A549 (cell line): ENCODE data around the gene TRIM72. TPM values are rescaled to one million over a fixed set of nuclear protein-coding genes. Genes with fewer than 3 reads are reported as not detected.
A peak's percentile ranks its signal among the peaks of the same experiment; 100 is the strongest.

Experiments
- ATAC-seq, 2 experiments: fragments of 200-7000 bp in 1 of 2; fragments of >200 bp in 1 of 2; cut with Nextera tagmentation in 1 of 2; cut with Tn5 transposase in 1 of 2; 3 replicates each; pipeline versions ENCODE4 v1.8.0 to v1.9.1; 2018 to 2020; ENCODE audit warnings: mild to moderate bottlenecking in 1 of 2, moderate library complexity in 1 of 2
- CTCF ChIA-PET: fragments of 300-600 bp; sonication (Branson Sonifier 250); formaldehyde crosslinking; extraction: SDS; loops from one replicate; lab custom pipeline; 2021; ENCODE audit warnings: antibody characterized with exemption, inconsistent platforms; lab: Yijun Ruan, JAX
- POLR2A ChIA-PET: fragments of 350-600 bp; formaldehyde crosslinking; extraction: SDS; loops from one replicate; lab custom pipeline; 2021; ENCODE audit warnings: antibody characterized with exemption, inconsistent platforms; lab: Yijun Ruan, JAX
- DNase-seq, 2 experiments: peaks; one replicate each; pipeline versions ENCODE4 v3.0.0 to v3.0.0-alpha.2; 2011 to 2016; ENCODE audit warnings: low read depth in 1 of 2, low spot score in 1 of 2
- FAIRE-seq: peaks from 2 replicates; lab custom pipeline; 2011; peaks lifted over from hg19 to GRCh38; lab: Jason Lieb, UNC
- H3K27ac ChIP-seq, 2 experiments: fragments of >200 bp; sonication (Bioruptor Twin); formaldehyde crosslinking; 3 replicates each; pipeline ENCODE4 v1.5.1; 2016 to 2017
- H3K4me1 ChIP-seq: fragments of >200 bp; sonication (Bioruptor Twin); formaldehyde crosslinking; 3 replicates; pipeline ENCODE4 v1.6.1; 2016
- H3K4me2 ChIP-seq: fragments of >200 bp; sonication (Bioruptor Twin); formaldehyde crosslinking; 3 replicates; pipeline ENCODE4 v1.6.1; 2016
- H3K4me3 ChIP-seq: fragments of >200 bp; sonication (Bioruptor Twin); formaldehyde crosslinking; 3 replicates; pipeline ENCODE4 v1.5.1; 2016
- H3K9me3 ChIP-seq: fragments of >200 bp; sonication (Bioruptor Twin); formaldehyde crosslinking; 3 replicates; pipeline ENCODE4 v1.6.1; 2016
- CBX8 ChIP-seq: fragments of 200-600 bp; sonication (generic); IDR thresholded peaks from 2 replicates; pipeline ENCODE4 v1.6.1; 2016
- CEBPB ChIP-seq, 2 experiments: fragments of >200 bp in 1 of 2; sonication (Bioruptor Twin) in 1 of 2; formaldehyde crosslinking in 1 of 2; IDR thresholded peaks; 2 replicates each; pipeline ENCODE4 v1.6.1; 2012 to 2016
- CHD2 ChIP-seq: fragments of 150-350 bp; IDR thresholded peaks from 2 replicates; pipeline ENCODE4 v1.6.1; 2014; ENCODE audit warnings: low read length; ENCODE audit not compliant: partially characterized antibody
- EHMT2 ChIP-seq: fragments of 200-600 bp; sonication (generic); IDR thresholded peaks from 2 replicates; pipeline ENCODE4 v1.6.1; 2016; ENCODE audit warnings: antibody characterized with exemption, low read depth, mild to moderate bottlenecking, moderate library complexity
- ESRRA ChIP-seq: fragments of 150-350 bp; IDR thresholded peaks from 2 replicates; pipeline ENCODE4 v1.6.1; 2014; ENCODE audit warnings: mild to moderate bottlenecking, low read length, borderline replicate concordance
- FOSB ChIP-seq: fragments of 250-450 bp; sonication (Bioruptor Pico); IDR thresholded peaks from 2 replicates; pipeline ENCODE4 v1.5.0; 2020; ENCODE audit warnings: mild to moderate bottlenecking, moderate library complexity
- FOSL2 ChIP-seq, 2 experiments: fragments of 450-650 bp in 1 of 2; fragments of >200 bp in 1 of 2; sonication (Bioruptor Twin) in 1 of 2; formaldehyde crosslinking; IDR thresholded peaks; 2 replicates each; pipeline versions ENCODE4 v1.5.0 to v1.6.1; 2016 to 2020; ENCODE audit warnings: mild to moderate bottlenecking in 1 of 2, moderate library complexity in 1 of 2
- FOXS1 ChIP-seq: fragments of 250-450 bp; sonication (Bioruptor Pico); IDR thresholded peaks from 2 replicates; pipeline ENCODE4 v1.5.0; 2020; ENCODE audit warnings: mild to moderate bottlenecking, moderate library complexity
- HDAC2 ChIP-seq: fragments of 200-600 bp; sonication (generic); IDR thresholded peaks from 2 replicates; pipeline ENCODE4 v1.6.1; 2016
- HES2 ChIP-seq: fragments of >200 bp; sonication (Bioruptor Twin); formaldehyde crosslinking; IDR thresholded peaks from 2 replicates; pipeline ENCODE4 v1.6.1; 2016
- JUNB ChIP-seq: fragments of >200 bp; sonication (Bioruptor Twin); formaldehyde crosslinking; IDR thresholded peaks from 2 replicates; pipeline ENCODE4 v1.6.1; 2016
- KDM5A ChIP-seq: fragments of 200-600 bp; sonication (generic); IDR thresholded peaks from 2 replicates; pipeline ENCODE4 v1.6.1; 2016; ENCODE audit warnings: antibody characterized with exemption, mild to moderate bottlenecking
- MYC ChIP-seq: IDR thresholded peaks from 2 replicates; pipeline ENCODE4 v1.6.1; 2012; ENCODE audit warnings: mild to moderate bottlenecking, inconsistent platforms, low read length, improper control_type of control experiment, borderline replicate concordance
- NFE2L2 ChIP-seq: fragments of 150-350 bp; conservative IDR thresholded peaks from 2 replicates; pipeline ENCODE4 v1.6.1; 2014; ENCODE audit warnings: low read length
- PHF8 ChIP-seq: fragments of 200-600 bp; sonication (generic); IDR thresholded peaks from 2 replicates; pipeline ENCODE4 v1.6.1; 2016; ENCODE audit warnings: low read depth, mild to moderate bottlenecking, antibody characterized with exemption, moderate library complexity, borderline replicate concordance
- RAD21 ChIP-seq, 2 experiments: fragments of >200 bp in 1 of 2; sonication (Bioruptor Twin) in 1 of 2; formaldehyde crosslinking in 1 of 2; IDR thresholded peaks in 1 of 2; conservative IDR thresholded peaks in 1 of 2; 2 replicates in 1 of 2; 3 replicates in 1 of 2; pipeline ENCODE4 v1.6.1; 2012 to 2018; ENCODE audit warnings: inconsistent platforms in 1 of 2
- RNF2 ChIP-seq: fragments of 200-600 bp; sonication (generic); IDR thresholded peaks from 2 replicates; pipeline ENCODE4 v1.6.1; 2016; ENCODE audit warnings: low read depth, mild to moderate bottlenecking, antibody characterized with exemption, moderate library complexity, borderline replicate concordance
- SMC3 ChIP-seq: fragments of >200 bp; sonication (Bioruptor Twin); formaldehyde crosslinking; IDR thresholded peaks from 3 replicates; pipeline ENCODE4 v1.6.1; 2018; ENCODE audit warnings: inconsistent platforms
- ZC3H11A ChIP-seq: fragments of 450-650 bp; IDR thresholded peaks from 2 replicates; pipeline ENCODE4 v1.6.1; 2014; ENCODE audit warnings: antibody characterized with exemption, mild to moderate bottlenecking
- WGBS: methylation state at CpG from one replicate; pipeline ENCODE4 v1.1.6; 2017; ENCODE audit errors: missing lambda C conversion rate; 5-methylcytosine and 5-hydroxymethylcytosine counted together
- polyA plus RNA-seq, 4 experiments: library from polyadenylated mRNA; depleted of rRNA in 3 of 4; stranded (reverse); fragments of >200 nt; fragmentation: RNase III in 1 of 4; extraction: RNeasy Plus Mini Kit Qiagen cat#74134 plus additional on column Dnase treatment in 1 of 4; gene quantifications; 2 replicates in 3 of 4; 3 replicates in 1 of 4; pipeline ENCODE4 v1.2.3, GENCODE V29; 2011 to 2017
- TF ChIP-seq, protein P1 (sequence below): fragments of 200-600 bp; sonication (generic); IDR thresholded peaks from 2 replicates; pipeline ENCODE4 v1.6.1; 2016; ENCODE audit warnings: antibody characterized with exemption, mild to moderate bottlenecking, moderate library complexity
- TF ChIP-seq, protein P2 (sequence below): fragments of 250-450 bp; sonication (Bioruptor Pico); IDR thresholded peaks from 2 replicates; pipeline ENCODE4 v1.5.0; 2020; ENCODE audit warnings: low read depth, mild to moderate bottlenecking, moderate library complexity

Gene TRIM72
- polyA plus RNA-seq, 2 of the 4 experiments (the other 2 are of a cell fraction) = 0.04 TPM; not detected in 1

DNA sequence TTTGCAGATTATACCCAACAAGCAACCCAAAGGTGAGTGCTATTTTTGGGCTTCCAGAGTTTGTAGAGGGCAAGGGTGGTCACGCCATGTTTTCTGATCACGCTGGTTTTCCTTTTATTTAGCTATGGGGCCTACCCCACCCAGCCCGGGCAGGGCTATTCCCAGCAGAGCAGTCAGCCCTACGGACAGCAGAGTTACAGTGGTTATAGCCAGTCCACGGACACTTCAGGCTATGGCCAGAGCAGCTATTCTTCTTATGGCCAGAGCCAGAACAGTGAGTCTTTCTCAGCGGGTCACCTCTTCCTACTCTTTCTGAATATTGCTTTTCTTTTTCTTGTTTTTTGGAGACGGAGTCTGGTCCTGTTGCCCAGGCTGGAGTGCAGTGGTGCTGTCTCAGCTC is 31.5 kb upstream of the TRIM72 start:
- Histone ChIP-seq H3K4me3 (peak overlapping the region; percentile 68), H3K27ac (peak overlapping the region in 1 of 2 experiments; percentile 97; a peak in 1 of 6 replicates), H3K9me3 (no peaks in the 10 kb centered on the region), H3K4me2 (peak overlapping the region; percentile 95), H3K4me1 (peaks cover 32% of the 10 kb centered on the region)
- DNase-seq = no peak
- FAIRE-seq = no peak
- ChIA-PET CTCF (interaction anchor here (0.8 to 2.3 kb wide), 4 partner anchors 14 to 229 kb away, joined by 4 to 13 read pairs (median 5); no protein-coding TSS in a partner anchor), POLR2A (no interaction called here)
- 37% methylated on average over 7 of the region's 7 CpGs for WGBS
- no peak for TF ChIP-seq HES2
- no peak for ATAC-seq

DNA sequence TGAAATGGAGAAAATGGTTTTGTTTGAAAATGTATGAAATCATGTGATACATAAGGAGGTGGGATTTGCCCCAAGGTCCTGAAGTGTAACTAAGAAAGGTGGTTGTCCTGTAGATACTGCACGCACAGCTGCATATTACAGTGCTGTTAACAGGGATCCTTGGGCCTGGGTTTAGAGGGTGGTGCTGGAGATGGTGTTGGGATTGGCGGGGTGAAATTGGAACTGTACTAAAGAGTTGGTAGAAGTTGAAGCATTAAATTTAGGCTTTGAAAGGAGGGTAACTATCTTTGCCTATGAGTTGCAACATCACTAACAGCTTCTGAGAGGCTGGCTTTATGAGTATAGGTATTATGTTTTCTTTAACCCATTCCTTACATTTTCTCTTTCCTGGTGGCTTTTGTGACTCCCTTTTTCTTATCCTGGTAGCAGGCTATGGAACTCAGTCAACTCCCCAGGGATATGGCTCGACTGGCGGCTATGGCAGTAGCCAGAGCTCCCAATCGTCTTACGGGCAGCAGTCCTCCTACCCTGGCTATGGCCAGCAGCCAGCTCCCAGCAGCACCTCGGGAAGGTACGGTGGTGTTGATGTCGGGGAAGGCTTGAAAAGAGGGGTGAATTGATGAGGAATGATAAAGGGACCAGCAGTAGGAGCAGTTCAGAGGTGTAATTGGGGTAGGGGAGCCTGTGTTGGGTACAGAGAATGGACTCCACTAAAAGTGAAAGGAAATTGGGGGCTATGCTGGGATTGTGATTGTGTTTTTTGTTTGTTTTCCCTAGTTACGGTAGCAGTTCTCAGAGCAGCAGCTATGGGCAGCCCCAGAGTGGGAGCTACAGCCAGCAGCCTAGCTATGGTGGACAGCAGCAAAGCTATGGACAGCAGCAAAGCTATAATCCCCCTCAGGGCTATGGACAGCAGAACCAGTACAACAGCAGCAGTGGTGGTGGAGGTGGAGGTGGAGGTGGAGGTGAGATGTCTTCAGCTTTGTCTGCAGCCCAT is 30.2 kb upstream of the TRIM72 start:
- FAIRE-seq = no peak
- ATAC-seq = no peak
- Histone ChIP-seq H3K27ac (no peak overlapping the region), H3K4me2 (peak overlapping the region; percentile 95)
- TF ChIP-seq PHF8 = no peak
- no peak for TF ChIP-seq CBX8
- no peak for TF ChIP-seq RAD21 (conservative IDR thresholded peaks at IDR 0.05 in 1 of 2, IDR thresholded peaks at IDR 0.05 in 1 of 2)
- TF ChIP-seq RNF2 = no peak
- no peak for TF ChIP-seq EHMT2
- no peak for TF ChIP-seq FOXS1 (CRISPR knock-in tag)
- no peak for TF ChIP-seq KDM5A
- no peak for TF ChIP-seq NFE2L2
- TF ChIP-seq FOSL2 (IDR thresholded peaks at IDR 0.05) = no peak
- TF ChIP-seq FOSL2 (CRISPR knock-in tag; IDR thresholded peaks at IDR 0.05) = no peak
- TF ChIP-seq FOSB (CRISPR knock-in tag) = no peak
- no peak for TF ChIP-seq HDAC2
- no peak for TF ChIP-seq ESRRA
- TF ChIP-seq, all 56 proteins: peak for 0
- Histone ChIP-seq H3K9me3 (no peaks in the 10 kb centered on the region), H3K4me3 (no peak overlapping the region; the same call in 2 of the 3 replicates), H3K4me1 (peaks cover 32% of the 10 kb centered on the region)
- CTCF ChIA-PET = interaction anchor here (0.6 to 2.3 kb wide), 8 partner anchors 9 to 268 kb away, joined by 3 to 13 read pairs (median 5); partner anchors contain the start of gene HSD3B7
- WGBS = 92% methylated on average over 10 of the region's 10 CpGs
- POLR2A ChIA-PET = interaction anchor here (0.8 kb wide), 1 partner anchor 12 kb away, joined by 3 read pairs; no protein-coding TSS in a partner anchor
- DNase-seq = no peak

DNA sequence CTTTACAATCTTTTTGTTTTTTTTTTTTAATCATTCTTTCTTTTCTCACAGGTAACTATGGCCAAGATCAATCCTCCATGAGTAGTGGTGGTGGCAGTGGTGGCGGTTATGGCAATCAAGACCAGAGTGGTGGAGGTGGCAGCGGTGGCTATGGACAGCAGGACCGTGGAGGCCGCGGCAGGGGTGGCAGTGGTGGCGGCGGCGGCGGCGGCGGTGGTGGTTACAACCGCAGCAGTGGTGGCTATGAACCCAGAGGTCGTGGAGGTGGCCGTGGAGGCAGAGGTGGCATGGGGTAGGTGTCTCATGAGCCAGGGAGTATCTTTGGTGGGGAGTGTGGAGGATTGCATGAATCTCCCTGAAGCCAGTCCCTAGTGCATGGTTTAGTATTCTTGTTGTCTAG is 29.0 kb upstream of the TRIM72 start:
- TF ChIP-seq SMC3 (no peak), NFE2L2 (no peak), EHMT2 (no peak), ZC3H11A (no peak), CEBPB (IDR thresholded peaks at IDR 0.05) (no peak), CHD2 (no peak), JUNB (no peak), FOSL2 (IDR thresholded peaks at IDR 0.05) (no peak), FOSL2 (CRISPR knock-in tag; IDR thresholded peaks at IDR 0.05) (no peak), FOSB (CRISPR knock-in tag) (no peak), MYC (no peak)
- TF ChIP-seq, protein P1, sequence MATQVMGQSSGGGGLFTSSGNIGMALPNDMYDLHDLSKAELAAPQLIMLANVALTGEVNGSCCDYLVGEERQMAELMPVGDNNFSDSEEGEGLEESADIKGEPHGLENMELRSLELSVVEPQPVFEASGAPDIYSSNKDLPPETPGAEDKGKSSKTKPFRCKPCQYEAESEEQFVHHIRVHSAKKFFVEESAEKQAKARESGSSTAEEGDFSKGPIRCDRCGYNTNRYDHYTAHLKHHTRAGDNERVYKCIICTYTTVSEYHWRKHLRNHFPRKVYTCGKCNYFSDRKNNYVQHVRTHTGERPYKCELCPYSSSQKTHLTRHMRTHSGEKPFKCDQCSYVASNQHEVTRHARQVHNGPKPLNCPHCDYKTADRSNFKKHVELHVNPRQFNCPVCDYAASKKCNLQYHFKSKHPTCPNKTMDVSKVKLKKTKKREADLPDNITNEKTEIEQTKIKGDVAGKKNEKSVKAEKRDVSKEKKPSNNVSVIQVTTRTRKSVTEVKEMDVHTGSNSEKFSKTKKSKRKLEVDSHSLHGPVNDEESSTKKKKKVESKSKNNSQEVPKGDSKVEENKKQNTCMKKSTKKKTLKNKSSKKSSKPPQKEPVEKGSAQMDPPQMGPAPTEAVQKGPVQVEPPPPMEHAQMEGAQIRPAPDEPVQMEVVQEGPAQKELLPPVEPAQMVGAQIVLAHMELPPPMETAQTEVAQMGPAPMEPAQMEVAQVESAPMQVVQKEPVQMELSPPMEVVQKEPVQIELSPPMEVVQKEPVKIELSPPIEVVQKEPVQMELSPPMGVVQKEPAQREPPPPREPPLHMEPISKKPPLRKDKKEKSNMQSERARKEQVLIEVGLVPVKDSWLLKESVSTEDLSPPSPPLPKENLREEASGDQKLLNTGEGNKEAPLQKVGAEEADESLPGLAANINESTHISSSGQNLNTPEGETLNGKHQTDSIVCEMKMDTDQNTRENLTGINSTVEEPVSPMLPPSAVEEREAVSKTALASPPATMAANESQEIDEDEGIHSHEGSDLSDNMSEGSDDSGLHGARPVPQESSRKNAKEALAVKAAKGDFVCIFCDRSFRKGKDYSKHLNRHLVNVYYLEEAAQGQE = no peak
- TF ChIP-seq, protein P2, sequence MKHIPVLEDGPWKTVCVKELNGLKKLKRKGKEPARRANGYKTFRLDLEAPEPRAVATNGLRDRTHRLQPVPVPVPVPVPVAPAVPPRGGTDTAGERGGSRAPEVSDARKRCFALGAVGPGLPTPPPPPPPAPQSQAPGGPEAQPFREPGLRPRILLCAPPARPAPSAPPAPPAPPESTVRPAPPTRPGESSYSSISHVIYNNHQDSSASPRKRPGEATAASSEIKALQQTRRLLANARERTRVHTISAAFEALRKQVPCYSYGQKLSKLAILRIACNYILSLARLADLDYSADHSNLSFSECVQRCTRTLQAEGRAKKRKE (CRISPR knock-in tag) = no peak
- DNase-seq (no peak), ATAC-seq (no peak), FAIRE-seq (no peak)
- CTCF ChIA-PET = interaction anchor here (0.6 kb wide), 2 partner anchors 149 to 200 kb away, joined by 3 to 5 read pairs; partner anchors contain the start of gene HSD3B7
- Histone ChIP-seq H3K27ac (no peak overlapping the region), H3K4me2 (no peak overlapping the region), H3K4me1 (peaks cover 29% of the 10 kb centered on the region), H3K4me3 (no peak overlapping the region), H3K9me3 (no peaks in the 10 kb centered on the region)
- POLR2A ChIA-PET = interaction anchor here (1.2 kb wide), 1 partner anchor 67 kb away, joined by 3 read pairs; the partner anchor contains the start of gene KAT8
- WGBS = 95% methylated on average over 14 of the region's 14 CpGs
